A549 (cell line): ENCODE measurements around the gene CCDC33. TPM values are rescaled to one million over a fixed set of nuclear protein-coding genes. Genes with fewer than 3 reads are reported as not detected.

ENCODE experiments used
- ATAC-seq, 2 experiments: fragments of 200-7000 bp in 1 of 2; fragments of >200 bp in 1 of 2; cut with Nextera tagmentation in 1 of 2; cut with Tn5 transposase in 1 of 2; 3 replicates each; pipeline versions ENCODE4 v1.8.0 to v1.9.1; 2018 to 2020; ENCODE audit warnings: mild to moderate bottlenecking in 1 of 2, moderate library complexity in 1 of 2
- CTCF ChIA-PET: fragments of 300-600 bp; sonication (Branson Sonifier 250); formaldehyde crosslinking; extraction: SDS; loops from one replicate; lab custom pipeline; 2021; ENCODE audit warnings: antibody characterized with exemption, inconsistent platforms; lab: Yijun Ruan, JAX
- POLR2A ChIA-PET: fragments of 350-600 bp; formaldehyde crosslinking; extraction: SDS; loops from one replicate; lab custom pipeline; 2021; ENCODE audit warnings: antibody characterized with exemption, inconsistent platforms; lab: Yijun Ruan, JAX
- DNase-seq, 2 experiments: peaks; one replicate each; pipeline versions ENCODE4 v3.0.0 to v3.0.0-alpha.2; 2011 to 2016; ENCODE audit warnings: low read depth in 1 of 2, low spot score in 1 of 2
- FAIRE-seq: peaks from 2 replicates; lab custom pipeline; 2011; peaks lifted over from hg19 to GRCh38; lab: Jason Lieb, UNC
- H3K27ac ChIP-seq, 2 experiments: fragments of >200 bp; sonication (Bioruptor Twin); formaldehyde crosslinking; 3 replicates each; pipeline ENCODE4 v1.5.1; 2016 to 2017
- H3K4me1 ChIP-seq: fragments of >200 bp; sonication (Bioruptor Twin); formaldehyde crosslinking; 3 replicates; pipeline ENCODE4 v1.6.1; 2016
- H3K4me2 ChIP-seq: fragments of >200 bp; sonication (Bioruptor Twin); formaldehyde crosslinking; 3 replicates; pipeline ENCODE4 v1.6.1; 2016
- H3K4me3 ChIP-seq: fragments of >200 bp; sonication (Bioruptor Twin); formaldehyde crosslinking; 3 replicates; pipeline ENCODE4 v1.5.1; 2016
- H3K9me3 ChIP-seq: fragments of >200 bp; sonication (Bioruptor Twin); formaldehyde crosslinking; 3 replicates; pipeline ENCODE4 v1.6.1; 2016
- BCL3 ChIP-seq: fragments of >200 bp; sonication (Bioruptor Twin); formaldehyde crosslinking; IDR thresholded peaks from 3 replicates; pipeline ENCODE4 v1.6.1; 2016
- CHD2 ChIP-seq: fragments of 150-350 bp; IDR thresholded peaks from 2 replicates; pipeline ENCODE4 v1.6.1; 2014; ENCODE audit warnings: low read length; ENCODE audit not compliant: partially characterized antibody
- CHD4 ChIP-seq: fragments of 200-600 bp; sonication (generic); IDR thresholded peaks from 2 replicates; pipeline ENCODE4 v1.6.1; 2016; ENCODE audit warnings: antibody characterized with exemption, mild to moderate bottlenecking, borderline replicate concordance
- CTCF ChIP-seq: fragments of >200 bp; sonication (Bioruptor Twin); formaldehyde crosslinking; IDR thresholded peaks from 3 replicates; pipeline ENCODE4 v1.5.1; 2016
- ELK1 ChIP-seq: fragments of 150-350 bp; IDR thresholded peaks from 2 replicates; pipeline ENCODE4 v1.6.1; 2014; ENCODE audit warnings: low read depth, mild to moderate bottlenecking, low read length
- ESRRA ChIP-seq: fragments of 150-350 bp; IDR thresholded peaks from 2 replicates; pipeline ENCODE4 v1.6.1; 2014; ENCODE audit warnings: mild to moderate bottlenecking, low read length, borderline replicate concordance
- FOSB ChIP-seq: fragments of 250-450 bp; sonication (Bioruptor Pico); IDR thresholded peaks from 2 replicates; pipeline ENCODE4 v1.5.0; 2020; ENCODE audit warnings: mild to moderate bottlenecking, moderate library complexity
- FOXS1 ChIP-seq: fragments of 250-450 bp; sonication (Bioruptor Pico); IDR thresholded peaks from 2 replicates; pipeline ENCODE4 v1.5.0; 2020; ENCODE audit warnings: mild to moderate bottlenecking, moderate library complexity
- HOXA7 ChIP-seq: fragments of 250-450 bp; sonication (Bioruptor Pico); IDR thresholded peaks from 2 replicates; pipeline ENCODE4 v1.5.0; 2020; ENCODE audit warnings: mild to moderate bottlenecking, moderate library complexity
- HOXB5 ChIP-seq: fragments of 250-450 bp; sonication (Bioruptor Pico); IDR thresholded peaks from 2 replicates; pipeline ENCODE4 v1.5.0; 2020; ENCODE audit warnings: mild to moderate bottlenecking, moderate library complexity
- KDM1A ChIP-seq: fragments of 200-600 bp; sonication (generic); IDR thresholded peaks from 2 replicates; pipeline ENCODE4 v1.6.1; 2016; ENCODE audit warnings: low read depth, mild to moderate bottlenecking
- MAX ChIP-seq: IDR thresholded peaks from 2 replicates; pipeline ENCODE4 v1.6.1; 2012
- NPAS2 ChIP-seq: fragments of 250-450 bp; sonication (Bioruptor Pico); IDR thresholded peaks from 2 replicates; pipeline ENCODE4 v1.8.0; 2022; ENCODE audit warnings: mild to moderate bottlenecking, moderate library complexity, borderline replicate concordance
- NR3C1 ChIP-seq: fragments of >200 bp; sonication (Bioruptor Twin); formaldehyde crosslinking; IDR thresholded peaks from 3 replicates; pipeline ENCODE4 v1.6.1; 2017
- PHF8 ChIP-seq: fragments of 200-600 bp; sonication (generic); IDR thresholded peaks from 2 replicates; pipeline ENCODE4 v1.6.1; 2016; ENCODE audit warnings: low read depth, mild to moderate bottlenecking, antibody characterized with exemption, moderate library complexity, borderline replicate concordance
- POLR2A ChIP-seq: IDR thresholded peaks from 2 replicates; pipeline ENCODE4 v1.6.1; 2012; ENCODE audit warnings: mild to moderate bottlenecking, low read length
- RARB ChIP-seq: fragments of 250-450 bp; sonication (Bioruptor Pico); IDR thresholded peaks from 2 replicates; pipeline ENCODE4 v1.8.0; 2021; ENCODE audit warnings: mild to moderate bottlenecking, moderate library complexity
- RFX5 ChIP-seq: fragments of 450-650 bp; IDR thresholded peaks from 2 replicates; pipeline ENCODE4 v1.7.1; 2014; ENCODE audit warnings: antibody characterized with exemption, mild to moderate bottlenecking, moderate library complexity
- RNF2 ChIP-seq: fragments of 200-600 bp; sonication (generic); IDR thresholded peaks from 2 replicates; pipeline ENCODE4 v1.6.1; 2016; ENCODE audit warnings: low read depth, mild to moderate bottlenecking, antibody characterized with exemption, moderate library complexity, borderline replicate concordance
- SMC3 ChIP-seq: fragments of >200 bp; sonication (Bioruptor Twin); formaldehyde crosslinking; IDR thresholded peaks from 3 replicates; pipeline ENCODE4 v1.6.1; 2018; ENCODE audit warnings: inconsistent platforms
- TP53 ChIP-seq: fragments of 250-450 bp; sonication (Bioruptor Pico); IDR thresholded peaks from 2 replicates; pipeline ENCODE4 v1.5.0; 2021; ENCODE audit warnings: mild to moderate bottlenecking, moderate library complexity
- ZNF302 ChIP-seq: fragments of 250-450 bp; sonication (Bioruptor Pico); IDR thresholded peaks from 2 replicates; pipeline ENCODE4 v1.9.0; 2021; ENCODE audit warnings: inconsistent platforms, mild to moderate bottlenecking, moderate library complexity
- WGBS: methylation state at CpG from one replicate; pipeline ENCODE4 v1.1.6; 2017; ENCODE audit errors: missing lambda C conversion rate; 5-methylcytosine and 5-hydroxymethylcytosine counted together
- polyA plus RNA-seq, 4 experiments: library from polyadenylated mRNA; depleted of rRNA in 3 of 4; stranded (reverse); fragments of >200 nt; fragmentation: RNase III in 1 of 4; extraction: RNeasy Plus Mini Kit Qiagen cat#74134 plus additional on column Dnase treatment in 1 of 4; gene quantifications; 2 replicates in 3 of 4; 3 replicates in 1 of 4; pipeline ENCODE4 v1.2.3, GENCODE V29; 2011 to 2017

The CCDC33 gene
- polyA plus RNA-seq, 2 of the 4 experiments (the other 2 are of a cell fraction): 5.9 to 9.2 TPM

- FAIRE-seq (no peak), ATAC-seq (no peak), DNase-seq (no peak)
- Histone ChIP-seq H3K4me3 (no peak overlapping the region), H3K9me3 (no peaks in the 10 kb centered on the region), H3K27ac (no peak overlapping the region), H3K4me2 (no peak overlapping the region), H3K4me1 (peaks cover 13% of the 10 kb centered on the region)
- ChIA-PET POLR2A (no interaction called here), CTCF (interaction anchor here (1.4 to 10.1 kb wide), 2 partner anchors 8 to 261 kb away, joined by 5 to 174 read pairs; no protein-coding TSS in a partner anchor)
- TF ChIP-seq MAX (no peak), SMC3 (no peak), HOXA7 (CRISPR knock-in tag) (no peak)
- WGBS: 69% methylated on average over 9 of the region's 13 CpGs
Observed at GRCh38 chr15:74314795-74315438, 78.8 kb downstream of the CCDC33 start.

- ATAC-seq: no peak
- no peak for DNase-seq
- no peaks in the 10 kb centered on the region for H3K9me3 ChIP-seq
- H3K4me1 ChIP-seq: peaks cover 13% of the 10 kb centered on the region
- 80% methylated on average over 5 of the region's 5 CpGs for WGBS
- no peak overlapping the region for H3K27ac ChIP-seq
- TF ChIP-seq HOXB5 (CRISPR knock-in tag) (no peak), ELK1 (no peak), FOXS1 (CRISPR knock-in tag) (no peak), NPAS2 (CRISPR knock-in tag) (no peak), RNF2 (no peak), KDM1A (no peak), ESRRA (no peak), RFX5 (no peak), NR3C1 (no peak), PHF8 (no peak), CHD2 (no peak), BCL3 (no peak), POLR2A (no peak), CTCF (no peak), CHD4 (no peak), RARB (CRISPR knock-in tag) (no peak), HOXA7 (CRISPR knock-in tag) (no peak), TP53 (CRISPR knock-in tag) (no peak), ZNF302 (CRISPR knock-in tag) (no peak), FOSB (CRISPR knock-in tag) (no peak)
- no peak overlapping the region for H3K4me3 ChIP-seq
- ChIA-PET CTCF (interaction anchor here (1.4 to 10.1 kb wide), 3 partner anchors 8 to 261 kb away, joined by 4 to 174 read pairs (median 5); no protein-coding TSS in a partner anchor), POLR2A (no interaction called here)
- no peak overlapping the region for H3K4me2 ChIP-seq
- no peak for FAIRE-seq
Observed at GRCh38 chr15:74315626-74316025, 79.5 kb downstream of the CCDC33 start.
